ENCODE results near the gene PCDHGC4.
A peak's percentile ranks its signal among the peaks of the same experiment; 100 is the strongest.

Gene PCDHGC4

DNA sequence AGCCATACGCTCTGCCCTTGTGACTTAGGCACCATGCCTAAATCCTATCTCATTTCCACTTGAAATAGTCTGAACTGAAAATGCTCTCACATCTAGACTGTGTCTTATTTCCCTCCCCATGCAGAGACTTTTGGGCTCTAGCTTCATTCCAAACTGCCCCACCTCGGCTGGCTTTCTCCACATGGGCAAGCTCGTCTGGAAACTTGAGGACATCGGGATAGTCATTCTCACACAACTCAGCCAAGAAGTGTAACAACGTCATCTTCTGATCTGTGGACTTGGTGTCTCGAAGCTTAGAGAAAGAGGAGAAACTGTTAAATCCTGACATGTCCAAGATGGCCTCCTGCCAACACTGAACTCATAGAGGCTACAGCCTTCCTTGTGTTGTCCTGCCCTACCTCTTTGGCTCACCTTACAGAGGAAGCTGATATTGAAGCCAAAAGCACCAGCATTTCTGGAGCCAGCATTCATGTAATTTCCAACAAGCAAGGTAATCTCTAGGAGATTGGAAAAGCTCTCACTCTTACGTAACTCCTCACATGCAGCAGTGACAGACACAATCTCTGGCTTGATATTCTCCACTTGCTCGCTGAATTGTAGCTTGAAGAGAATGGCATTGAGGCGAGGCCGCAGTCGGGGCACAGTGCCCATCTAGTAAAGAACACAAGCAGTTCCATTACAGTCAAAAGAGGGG, 43.6 kb downstream of the PCDHGC4 start:
- H3K27ac Mint-ChIP-seq: peak overlapping the region; percentile 16 to 22
- ATAC-seq (no peak), DNase-seq (no peak)
- no peaks in the 10 kb centered on the region for H3K9me3 Mint-ChIP-seq
- peaks cover 20% of the 10 kb centered on the region for H3K4me1 Mint-ChIP-seq
- no peaks in the 10 kb centered on the region for H3K27me3 Mint-ChIP-seq
- no peak overlapping the region for H3K4me3 Mint-ChIP-seq

DNA sequence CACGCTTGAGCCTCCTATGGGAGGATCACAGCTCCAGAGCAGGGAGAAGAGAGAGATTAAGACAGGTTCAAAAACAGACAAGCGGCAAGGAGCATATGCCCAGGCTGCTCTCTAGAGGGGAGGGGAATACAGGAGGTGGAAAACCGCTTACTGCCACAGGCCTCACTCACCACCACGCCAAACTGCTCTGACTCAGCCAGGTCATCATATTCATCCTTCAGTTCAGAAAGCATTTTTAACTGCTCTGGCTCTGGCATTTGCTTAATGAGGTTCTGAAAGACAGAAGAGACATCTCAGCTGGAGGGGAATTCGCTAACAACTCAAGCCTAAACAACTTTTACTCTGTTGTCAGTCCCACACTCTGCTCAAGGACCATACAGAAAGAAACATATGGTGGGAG, 44.2 kb downstream of the PCDHGC4 start:
- DNase-seq (no peak), ATAC-seq (no peak)
- Mint-ChIP-seq H3K4me3 (no peak overlapping the region), H3K27me3 (no peaks in the 10 kb centered on the region), H3K9me3 (no peaks in the 10 kb centered on the region), H3K4me1 (peaks cover 20% of the 10 kb centered on the region), H3K27ac (peak overlapping the region in 1 of 2 donors; percentile 23)

DNA sequence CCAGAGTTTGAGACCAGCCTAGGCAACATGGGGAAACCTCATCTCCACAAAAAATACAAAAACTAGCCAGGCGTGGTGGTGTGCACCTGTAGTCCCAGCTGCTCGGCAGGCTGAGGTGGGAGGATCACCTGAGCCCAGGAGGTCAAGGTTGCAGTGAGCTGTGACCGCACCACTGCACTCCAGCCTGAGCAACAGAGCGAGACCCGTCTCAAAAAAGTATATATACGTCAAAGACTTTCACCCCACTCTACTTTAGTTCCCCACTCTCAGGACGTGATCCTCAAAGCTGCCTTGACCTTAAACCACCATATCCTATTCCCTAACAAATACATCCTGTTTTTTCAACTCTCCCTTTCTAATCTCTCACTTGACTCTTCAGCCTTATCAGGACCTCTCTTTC, 45.0 kb downstream of the PCDHGC4 start:
- Mint-ChIP-seq H3K27me3 (no peaks in the 10 kb centered on the region), H3K4me1 (peaks cover 13% of the 10 kb centered on the region), H3K9me3 (no peaks in the 10 kb centered on the region), H3K27ac (no peak overlapping the region), H3K4me3 (no peak overlapping the region)
- DNase-seq (no peak), ATAC-seq (no peak)

DNA sequence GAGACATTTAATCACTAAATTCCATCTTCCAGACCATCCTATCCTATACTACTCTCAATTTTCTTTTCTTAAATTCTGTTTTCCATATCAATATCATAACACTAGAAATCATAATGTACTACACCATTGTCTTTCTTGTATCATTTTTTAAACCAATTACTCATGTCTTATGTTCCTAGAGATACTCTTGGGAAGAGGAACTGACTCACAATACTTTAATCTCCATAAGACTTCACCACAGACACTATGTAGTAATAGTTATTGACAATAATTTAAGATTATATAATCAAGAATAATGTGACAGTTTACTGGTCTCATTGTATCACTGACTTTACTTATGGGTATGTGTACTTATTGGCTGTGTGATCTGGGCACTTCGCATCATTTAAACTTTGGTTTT, 47.9 kb downstream of the PCDHGC4 start:
- no peaks in the 10 kb centered on the region for H3K4me1 Mint-ChIP-seq
- H3K9me3 Mint-ChIP-seq: no peaks in the 10 kb centered on the region
- H3K4me3 Mint-ChIP-seq: no peak overlapping the region
- no peak for DNase-seq
- no peak for ATAC-seq
- no peak overlapping the region for H3K27ac Mint-ChIP-seq
- H3K27me3 Mint-ChIP-seq: no peaks in the 10 kb centered on the region

DNA sequence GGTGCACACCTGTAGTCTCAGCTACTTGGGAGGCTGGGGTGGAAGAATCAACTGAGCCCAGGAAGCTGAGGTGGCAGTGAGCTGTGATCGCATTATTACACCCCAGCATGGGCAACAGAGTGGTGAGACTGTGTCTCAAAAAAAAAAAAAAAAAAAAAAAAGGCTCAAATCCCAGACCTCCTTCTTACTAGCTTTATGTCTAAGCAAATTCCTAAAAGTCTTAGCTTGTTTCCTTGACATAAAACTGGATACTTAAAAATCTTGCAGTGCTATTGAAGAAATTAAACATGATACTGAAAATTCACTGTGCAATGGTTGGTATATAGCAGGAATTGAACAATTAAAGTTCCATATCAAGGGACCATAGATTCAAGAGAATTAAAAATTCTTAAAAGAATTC, 49.1 kb downstream of the PCDHGC4 start:
- DNase-seq (no peak), ATAC-seq (no peak)
- no peaks in the 10 kb centered on the region for H3K9me3 Mint-ChIP-seq
- H3K4me3 Mint-ChIP-seq: no peak overlapping the region
- no peak overlapping the region for H3K27ac Mint-ChIP-seq
- no peaks in the 10 kb centered on the region for H3K27me3 Mint-ChIP-seq
- no peaks in the 10 kb centered on the region for H3K4me1 Mint-ChIP-seq

DNA sequence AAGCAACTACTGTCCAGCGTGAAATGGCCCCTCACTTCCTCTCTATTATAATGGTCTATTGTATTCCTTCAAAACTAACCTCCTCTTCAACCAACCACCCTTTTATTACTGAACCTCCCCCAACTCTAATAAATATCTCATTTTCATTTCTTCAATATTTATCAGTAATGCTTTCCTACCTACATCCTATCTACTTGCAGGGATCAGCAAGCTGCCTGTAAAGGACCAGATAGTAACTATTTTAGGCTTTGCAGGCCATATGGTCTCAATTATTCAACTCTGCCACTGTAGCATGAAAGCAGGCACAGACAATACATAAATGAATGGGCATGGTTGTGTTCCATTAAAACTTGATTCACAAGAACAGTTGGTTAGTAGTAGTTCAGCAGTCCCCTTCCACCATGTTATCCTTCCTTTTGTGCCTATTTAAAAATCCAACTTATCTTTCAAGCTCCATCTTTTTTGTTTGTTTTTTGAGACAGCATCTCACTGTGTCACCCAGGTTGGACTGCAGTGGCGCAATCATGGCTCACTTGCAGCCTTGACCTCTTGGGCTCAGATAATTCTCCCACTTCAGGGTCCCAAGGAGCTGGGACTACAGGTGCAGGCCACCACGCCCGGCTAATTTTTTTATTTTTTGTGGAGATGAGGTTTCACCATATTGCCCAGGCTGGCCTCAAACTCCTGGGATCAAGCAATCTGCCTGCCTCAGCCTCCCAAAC, 49.8 kb downstream of the PCDHGC4 start:
- DNase-seq (no peak), ATAC-seq (no peak)
- Mint-ChIP-seq H3K4me1 (no peaks in the 10 kb centered on the region), H3K27me3 (no peaks in the 10 kb centered on the region), H3K27ac (peak overlapping the region in 1 of 2 donors; percentile 1), H3K4me3 (no peak overlapping the region), H3K9me3 (no peaks in the 10 kb centered on the region)
